NCI-H2081 treated with DMSO at 0.1 percent for 48 hours (cell line): ENCODE data around the gene SPNS3.

Experiments used
- DNase-seq: peaks from one replicate; lab custom pipeline; 2025; lab: John Stamatoyannopoulos, UW

SPNS3 gene

DNA sequence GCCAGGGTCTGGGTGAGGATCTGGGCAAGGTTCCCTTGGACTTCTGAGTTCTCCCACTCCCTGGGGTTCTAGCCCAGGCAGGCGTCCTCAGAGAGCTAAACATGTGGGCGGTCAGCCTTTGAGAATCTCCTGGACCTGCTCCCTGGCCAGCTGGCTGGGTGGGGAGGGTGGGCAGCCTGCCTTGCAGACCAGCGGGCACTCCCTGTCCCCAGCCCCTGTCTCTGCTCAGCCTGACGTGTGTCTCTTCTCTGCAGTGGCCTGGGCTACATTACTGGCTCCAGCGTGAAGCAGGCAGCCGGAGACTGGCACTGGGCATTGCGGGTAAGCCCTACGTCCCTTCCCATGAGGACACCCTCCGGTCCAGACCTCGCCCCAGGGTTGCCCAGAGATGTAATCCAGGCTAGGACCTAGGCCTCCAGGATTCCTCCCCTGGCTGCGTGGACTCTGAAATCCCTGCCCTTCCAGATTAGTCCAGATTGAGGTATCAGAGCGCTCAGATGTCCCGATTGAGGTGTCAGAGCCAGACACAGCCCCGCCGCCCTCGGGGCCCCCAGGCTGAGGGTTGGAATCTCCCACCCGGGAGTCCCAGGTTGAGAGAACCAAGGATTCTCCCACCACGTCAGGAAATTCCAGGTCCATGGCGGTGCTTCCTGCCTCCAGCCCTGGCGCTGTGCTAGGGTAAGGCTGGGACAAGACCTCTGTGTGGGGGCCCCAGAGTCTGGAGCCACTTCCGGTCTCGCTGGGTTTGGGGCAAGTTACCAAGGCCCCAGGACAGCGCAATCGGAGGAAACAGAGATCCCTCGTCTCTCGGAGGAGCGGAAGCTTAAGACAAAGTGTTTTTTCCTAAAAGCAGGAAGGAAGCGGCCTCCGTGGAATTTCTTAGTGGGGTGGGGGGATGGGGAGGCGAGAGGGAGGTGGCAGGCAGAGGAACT is 97.3 kb downstream of the SPNS3 start:
- no peak for DNase-seq

DNA sequence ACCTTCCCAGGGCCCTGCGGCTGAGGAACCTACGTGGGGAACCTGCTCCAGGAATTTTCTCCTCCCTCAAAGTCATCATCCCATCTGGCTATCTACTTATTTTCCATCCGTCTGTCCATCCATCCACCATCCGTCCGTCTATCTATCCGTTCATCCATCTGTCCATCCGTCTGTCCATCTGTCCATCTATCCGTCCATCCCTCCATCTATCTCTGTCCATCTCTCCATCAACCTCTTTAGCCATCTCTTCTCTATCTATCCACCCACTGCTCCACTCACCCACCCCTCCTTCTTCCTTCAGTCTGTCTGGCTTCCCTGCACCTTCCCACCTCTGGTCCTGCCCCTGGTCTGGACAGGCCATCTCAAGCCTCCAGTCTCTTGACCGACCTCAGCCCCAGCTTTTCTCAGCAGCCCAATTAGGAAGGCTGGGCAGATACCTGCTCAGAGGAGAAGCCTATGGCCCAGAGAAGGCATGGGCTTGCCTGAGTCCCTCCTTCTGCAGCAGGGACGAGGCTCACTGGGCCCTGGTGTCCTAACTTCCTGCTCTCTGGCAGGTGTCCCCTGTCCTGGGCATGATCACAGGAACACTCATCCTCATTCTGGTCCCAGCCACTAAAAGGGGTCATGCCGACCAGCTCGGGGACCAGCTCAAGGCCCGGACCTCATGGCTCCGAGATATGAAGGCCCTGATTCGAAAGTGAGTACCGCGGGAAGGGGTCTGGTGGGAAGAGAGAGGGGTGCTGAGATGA is 98.4 kb downstream of the SPNS3 start:
- no peak for DNase-seq

DNA sequence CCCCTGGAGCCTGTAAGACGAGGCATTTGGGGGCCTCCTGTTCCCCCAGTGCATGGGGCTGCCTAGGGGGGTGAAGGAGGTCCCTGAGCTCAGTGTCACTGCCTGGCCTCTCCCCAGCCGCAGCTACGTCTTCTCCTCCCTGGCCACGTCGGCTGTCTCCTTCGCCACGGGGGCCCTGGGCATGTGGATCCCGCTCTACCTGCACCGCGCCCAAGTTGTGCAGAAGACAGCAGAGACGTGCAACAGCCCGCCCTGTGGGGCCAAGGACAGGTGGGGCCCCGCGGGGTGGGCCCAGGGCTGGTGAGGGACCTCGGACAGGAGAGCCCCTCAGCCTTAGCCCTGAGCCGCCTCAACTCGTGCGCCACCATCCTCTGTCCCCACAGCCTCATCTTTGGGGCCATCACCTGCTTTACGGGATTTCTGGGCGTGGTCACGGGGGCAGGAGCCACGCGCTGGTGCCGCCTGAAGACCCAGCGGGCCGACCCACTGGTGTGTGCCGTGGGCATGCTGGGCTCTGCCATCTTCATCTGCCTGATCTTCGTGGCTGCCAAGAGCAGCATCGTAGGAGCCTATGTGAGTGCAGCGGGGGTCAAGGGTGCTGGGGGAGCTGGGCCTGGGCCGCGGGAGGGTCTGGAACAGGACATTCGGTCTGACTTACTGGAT is 99.3 kb downstream of the SPNS3 start:
- DNase-seq: no peak

DNA sequence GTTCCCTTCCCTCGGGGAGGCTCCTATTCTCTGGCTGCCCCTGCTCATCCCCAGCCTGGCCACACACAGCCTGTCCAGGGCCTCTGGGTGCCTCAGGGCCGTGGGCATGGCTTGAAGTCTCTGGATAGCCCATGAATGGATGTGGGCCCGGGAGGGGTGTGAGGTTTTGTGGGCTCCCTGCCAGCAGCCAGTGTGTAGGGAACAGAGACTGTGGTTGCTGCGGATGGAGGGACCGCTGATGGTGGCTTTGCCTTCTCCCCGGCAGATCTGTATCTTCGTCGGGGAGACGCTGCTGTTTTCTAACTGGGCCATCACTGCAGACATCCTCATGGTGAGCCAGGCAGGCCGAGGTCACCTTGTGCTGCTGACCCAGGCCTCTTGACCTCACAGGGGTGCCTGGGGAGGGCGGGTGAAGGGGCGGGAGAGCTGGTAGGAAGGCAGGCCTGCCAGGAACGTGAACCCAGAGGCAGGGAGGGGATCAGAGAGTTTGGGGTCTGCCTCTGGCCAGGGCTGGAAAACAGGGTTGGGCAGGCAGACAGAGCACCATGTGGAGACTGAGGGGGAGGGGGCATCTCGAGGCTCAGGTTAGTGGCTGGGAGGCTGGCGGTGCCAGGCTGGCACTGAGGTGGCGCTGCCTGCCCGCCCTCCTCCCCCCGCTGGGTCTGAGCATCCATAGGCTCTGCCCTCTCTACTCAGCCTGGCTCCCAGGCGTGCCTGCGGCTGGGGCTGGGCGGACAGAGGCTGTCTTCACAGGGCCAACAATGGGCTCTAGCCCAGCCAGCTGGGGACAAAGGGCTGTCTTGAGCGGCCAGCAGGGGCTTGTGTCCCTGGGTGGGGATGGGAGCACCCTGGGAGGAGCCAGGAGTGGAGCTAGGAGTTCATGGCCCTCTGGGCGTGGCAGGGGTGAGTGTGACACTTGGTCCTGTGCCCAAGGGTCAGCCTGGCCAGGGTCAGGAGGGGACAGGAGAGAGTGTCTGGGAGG is 100.1 kb downstream of the SPNS3 start:
- DNase-seq: no peak

DNA sequence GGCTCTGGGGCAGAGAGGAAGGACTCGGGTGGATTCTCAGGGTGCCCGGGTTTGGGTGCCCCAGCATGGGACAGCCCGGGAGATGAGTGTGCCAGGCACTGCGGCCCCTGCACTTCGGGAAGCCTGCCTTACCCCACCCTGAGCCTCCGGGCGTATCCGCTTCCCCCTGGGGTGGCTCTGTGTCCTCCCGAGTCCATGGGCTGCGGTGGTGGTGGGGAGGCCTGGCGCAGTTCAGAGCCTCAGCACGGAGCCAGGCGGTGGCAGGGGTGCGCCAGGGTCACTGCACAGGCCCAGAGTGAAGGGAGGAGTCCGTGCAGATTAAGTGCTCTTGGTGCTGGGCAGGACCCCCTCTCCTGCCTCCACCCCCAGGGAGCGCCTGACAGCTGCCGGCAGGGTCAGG is 100.8 kb downstream of the SPNS3 start:
- no peak for DNase-seq

DNA sequence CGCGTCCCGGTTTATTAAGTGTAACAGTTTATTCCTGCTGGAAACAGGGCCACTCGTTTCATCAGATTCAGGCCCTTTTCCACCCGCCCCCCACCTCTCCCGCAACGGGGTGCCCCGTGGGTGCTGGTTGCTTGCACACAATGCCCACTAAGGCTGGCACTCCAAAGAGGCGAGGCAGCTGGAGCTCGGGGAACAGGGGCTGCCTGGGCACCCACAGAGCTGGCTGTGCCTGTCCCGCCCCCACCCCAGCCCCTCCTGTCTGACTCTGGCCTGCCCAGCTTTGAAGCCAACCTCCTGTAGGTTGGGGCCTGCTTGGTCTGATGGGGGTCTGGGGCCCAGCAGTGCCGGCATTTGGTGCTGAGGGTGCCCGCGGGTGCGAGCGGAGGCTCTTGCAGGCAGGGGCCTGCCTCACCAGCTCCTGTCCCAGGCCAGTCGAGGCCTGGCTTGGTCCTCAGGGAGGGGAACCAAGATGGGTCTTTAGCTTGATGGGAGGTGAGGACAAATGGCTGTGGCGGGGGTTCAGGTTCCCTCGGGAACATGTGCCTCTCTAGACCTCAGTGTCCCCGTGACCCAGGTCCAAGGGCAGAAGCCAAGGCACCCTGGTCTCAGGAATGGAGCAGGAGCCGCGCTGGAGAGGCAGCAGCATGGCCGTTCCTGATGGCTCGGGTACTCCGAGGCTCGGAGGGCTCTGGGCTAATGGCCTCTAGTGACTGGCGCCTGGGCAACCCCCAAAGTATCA is 101.4 kb downstream of the SPNS3 start:
- DNase-seq: no peak

DNA sequence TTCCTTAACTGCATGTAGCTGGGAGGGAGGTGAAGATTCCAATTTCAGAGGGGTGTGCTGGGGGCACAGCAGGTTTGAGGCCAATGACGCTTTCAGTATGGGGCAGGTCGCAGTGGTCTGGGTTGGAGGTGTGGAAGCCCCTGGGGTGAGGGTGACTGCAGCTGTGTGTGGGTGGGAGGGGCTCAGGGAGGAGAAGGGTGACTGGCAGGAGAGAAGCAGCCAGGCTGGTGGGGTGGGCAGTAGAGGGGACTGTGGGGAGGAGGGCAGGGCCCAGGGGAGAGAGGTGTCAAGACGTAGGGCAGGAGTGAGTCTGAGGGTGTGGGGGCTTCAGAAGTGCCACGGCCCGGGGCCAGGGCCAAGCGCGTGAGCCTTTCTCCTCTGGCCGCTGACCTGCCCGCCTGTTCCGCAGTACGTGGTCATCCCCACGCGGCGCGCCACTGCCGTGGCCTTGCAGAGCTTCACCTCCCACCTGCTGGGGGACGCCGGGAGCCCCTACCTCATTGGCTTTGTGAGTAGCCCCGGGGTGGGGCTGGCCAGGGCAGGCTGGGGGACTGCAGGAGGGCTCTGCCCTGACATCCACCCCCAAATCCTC is 102.0 kb downstream of the SPNS3 start:
- no peak for DNase-seq

DNA sequence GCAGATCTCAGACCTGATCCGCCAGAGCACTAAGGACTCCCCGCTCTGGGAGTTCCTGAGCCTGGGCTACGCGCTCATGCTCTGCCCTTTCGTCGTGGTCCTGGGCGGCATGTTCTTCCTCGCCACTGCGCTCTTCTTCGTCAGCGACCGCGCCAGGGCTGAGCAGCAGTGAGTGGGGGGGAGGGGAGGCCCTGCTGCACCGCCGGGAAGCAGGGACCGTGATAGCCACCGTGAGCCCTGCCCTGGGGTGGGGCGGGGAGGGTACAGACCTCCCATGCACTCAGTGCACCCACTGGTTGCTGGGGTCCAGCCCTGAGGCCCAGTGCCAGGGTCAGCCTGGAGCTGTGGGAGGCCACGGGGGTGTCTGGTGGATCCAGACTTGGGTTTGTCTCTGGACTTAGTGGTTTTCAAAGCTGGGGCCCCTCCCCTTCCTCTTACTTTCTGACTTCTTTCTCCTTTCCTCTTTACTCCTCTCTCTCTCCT is 102.6 kb downstream of the SPNS3 start:
- no peak for DNase-seq

DNA sequence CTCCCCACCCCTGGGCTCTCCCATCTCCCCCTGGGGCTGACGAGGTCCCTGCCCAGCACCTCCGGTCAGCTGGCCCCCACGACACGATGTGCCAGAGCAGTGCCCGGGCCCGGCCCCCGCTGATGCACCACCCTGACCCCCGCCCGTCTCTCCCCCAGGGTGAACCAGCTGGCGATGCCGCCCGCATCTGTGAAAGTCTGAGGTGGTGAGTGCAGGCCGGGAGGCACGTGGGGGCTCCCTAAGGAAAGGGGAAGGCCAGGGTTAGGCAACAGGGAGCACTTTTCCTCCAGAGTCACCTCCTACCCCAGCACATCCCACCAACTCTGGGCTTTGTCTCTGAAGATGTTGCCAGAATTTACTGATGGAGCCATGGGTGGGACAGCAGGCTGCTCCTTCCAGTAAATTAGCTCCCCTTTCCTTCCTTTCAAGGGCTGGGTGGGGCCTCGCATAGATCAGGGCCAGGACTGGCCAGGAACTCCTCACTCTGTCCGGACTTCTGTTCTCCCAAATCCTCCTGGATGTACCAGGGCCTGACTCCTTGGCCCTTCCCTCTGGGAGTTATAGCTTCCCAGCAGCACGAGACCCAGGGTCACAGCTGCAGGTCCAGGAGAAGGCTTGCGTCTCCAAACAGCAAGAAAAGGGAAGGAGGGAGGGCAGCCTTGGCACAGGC is 103.1 kb downstream of the SPNS3 start:
- no peak for DNase-seq
